LNCAP (cell line): ENCODE measurements around the gene HCAR3.

Source experiments
- TF ChIP-seq, protein P1 (sequence below): fragments of 450-650 bp; IDR thresholded peaks from 2 replicates; pipeline ENCODE4 v1.5.1; 2017; ENCODE audit warnings: mild to moderate bottlenecking

HCAR3 gene

GRCh38 chr12:122743895-122744525, 27.4 kb upstream of the HCAR3 start:
- TF ChIP-seq, protein P1, sequence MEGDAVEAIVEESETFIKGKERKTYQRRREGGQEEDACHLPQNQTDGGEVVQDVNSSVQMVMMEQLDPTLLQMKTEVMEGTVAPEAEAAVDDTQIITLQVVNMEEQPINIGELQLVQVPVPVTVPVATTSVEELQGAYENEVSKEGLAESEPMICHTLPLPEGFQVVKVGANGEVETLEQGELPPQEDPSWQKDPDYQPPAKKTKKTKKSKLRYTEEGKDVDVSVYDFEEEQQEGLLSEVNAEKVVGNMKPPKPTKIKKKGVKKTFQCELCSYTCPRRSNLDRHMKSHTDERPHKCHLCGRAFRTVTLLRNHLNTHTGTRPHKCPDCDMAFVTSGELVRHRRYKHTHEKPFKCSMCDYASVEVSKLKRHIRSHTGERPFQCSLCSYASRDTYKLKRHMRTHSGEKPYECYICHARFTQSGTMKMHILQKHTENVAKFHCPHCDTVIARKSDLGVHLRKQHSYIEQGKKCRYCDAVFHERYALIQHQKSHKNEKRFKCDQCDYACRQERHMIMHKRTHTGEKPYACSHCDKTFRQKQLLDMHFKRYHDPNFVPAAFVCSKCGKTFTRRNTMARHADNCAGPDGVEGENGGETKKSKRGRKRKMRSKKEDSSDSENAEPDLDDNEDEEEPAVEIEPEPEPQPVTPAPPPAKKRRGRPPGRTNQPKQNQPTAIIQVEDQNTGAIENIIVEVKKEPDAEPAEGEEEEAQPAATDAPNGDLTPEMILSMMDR = no peak

DNA sequence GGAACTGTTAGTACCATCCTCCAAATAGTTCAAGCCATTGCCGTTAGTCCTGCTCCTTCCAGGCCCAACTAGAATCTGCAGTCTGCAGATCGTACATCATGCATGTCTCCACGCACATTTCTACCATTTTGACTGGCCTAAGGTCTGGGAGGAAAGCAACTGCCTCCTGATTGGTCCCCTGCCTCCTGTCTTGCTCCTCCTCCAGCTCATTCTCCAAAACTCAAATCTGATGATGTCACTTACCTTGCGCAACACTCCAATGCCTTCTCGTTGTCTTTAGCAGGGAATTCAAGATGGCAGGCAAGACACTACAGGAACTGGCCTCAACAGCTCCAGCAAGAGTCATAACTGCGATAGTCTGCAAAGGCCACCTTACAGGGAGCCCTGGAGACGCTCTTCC, 23.7 kb upstream of the HCAR3 start:
- TF ChIP-seq, protein P1 = no peak

DNA sequence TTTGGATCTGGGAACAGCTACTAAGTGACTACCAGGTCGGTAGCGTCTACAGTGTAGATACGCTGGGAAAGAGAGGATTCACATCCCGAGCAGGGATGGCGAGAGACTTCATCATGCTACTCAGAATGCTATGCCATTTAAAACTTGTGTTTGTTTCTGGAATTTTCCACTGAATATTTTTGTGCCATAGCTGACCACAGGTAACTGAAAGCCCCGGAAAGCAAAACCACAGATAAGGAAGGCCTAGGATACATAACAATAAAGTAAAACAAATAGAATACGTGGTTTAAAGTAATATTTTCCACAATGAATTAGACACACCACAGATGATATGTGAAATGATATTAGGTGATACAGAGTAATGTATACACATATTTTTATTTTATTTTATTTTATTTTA, 22.0 kb upstream of the HCAR3 start:
- TF ChIP-seq, protein P1 = no peak

- TF ChIP-seq, protein P1 = no peak
Measured at GRCh38 chr12:122732611-122733010, 16.0 kb upstream of the HCAR3 start.

DNA sequence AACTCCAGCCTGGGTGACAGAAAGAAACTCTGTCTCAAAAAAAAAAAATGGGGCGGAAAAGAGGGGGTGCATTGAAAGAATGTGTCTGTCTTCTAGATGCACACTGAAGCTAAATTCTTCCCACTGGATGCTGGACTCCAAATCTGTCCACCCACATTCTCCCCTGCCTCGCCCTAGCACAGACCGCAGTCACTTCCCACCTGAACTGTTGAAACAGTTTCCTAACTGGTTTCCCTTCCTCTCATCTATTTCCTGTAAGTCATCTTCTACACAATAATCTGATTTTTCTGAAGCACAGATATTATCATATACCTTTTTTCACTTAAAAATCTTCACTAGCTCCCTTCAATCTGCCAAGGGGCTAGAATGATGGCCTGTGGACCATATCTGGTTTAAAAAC, 15.6 kb upstream of the HCAR3 start:
- TF ChIP-seq, protein P1 = no peak

DNA sequence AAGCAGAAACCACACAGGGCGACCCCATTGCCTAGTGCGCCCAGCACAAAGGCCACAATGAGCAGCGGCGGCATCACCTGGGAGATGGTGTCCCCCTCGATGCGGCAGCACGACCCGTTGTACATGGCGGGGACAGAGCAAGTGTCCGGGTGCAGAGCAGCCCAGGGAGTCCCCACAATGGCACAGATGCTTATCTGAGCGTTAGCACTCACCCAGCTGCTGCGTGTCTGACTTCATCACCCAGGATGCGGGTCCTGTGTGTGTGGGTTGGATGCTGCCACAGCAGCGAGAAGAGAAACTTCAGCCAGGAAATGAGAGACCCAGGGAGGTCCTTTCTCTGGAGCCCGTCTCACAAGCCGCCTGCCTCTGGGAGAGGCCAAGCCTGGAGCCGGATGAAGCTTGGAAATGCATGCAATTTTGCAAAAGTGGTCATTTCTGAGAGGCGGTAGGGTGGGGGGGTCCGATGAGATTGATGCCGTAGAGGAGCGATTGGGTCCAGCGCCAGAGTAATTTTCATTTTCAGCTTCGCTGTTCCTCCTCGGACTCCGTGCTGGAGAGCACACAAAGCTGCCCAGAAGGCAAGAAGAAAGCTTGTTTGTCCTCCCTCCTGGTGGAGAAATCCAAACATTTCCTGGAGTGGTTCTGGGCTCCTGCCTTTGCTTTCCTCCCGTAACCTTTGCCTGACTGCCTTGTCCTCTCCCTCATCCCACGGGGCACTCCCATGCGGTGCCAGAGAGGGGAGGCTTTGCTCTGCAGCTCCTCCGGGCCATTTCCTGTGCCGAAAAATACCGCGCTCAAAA, 13.8 kb upstream of the HCAR3 start, which contains the start of gene HCAR1:
Gene HCAR1 (minus strand): TSS at position 630 of the 800 bp plus-strand sequence. CDS start 505 bp downstream, at position 125.
- TF ChIP-seq, protein P1 = no peak

DNA sequence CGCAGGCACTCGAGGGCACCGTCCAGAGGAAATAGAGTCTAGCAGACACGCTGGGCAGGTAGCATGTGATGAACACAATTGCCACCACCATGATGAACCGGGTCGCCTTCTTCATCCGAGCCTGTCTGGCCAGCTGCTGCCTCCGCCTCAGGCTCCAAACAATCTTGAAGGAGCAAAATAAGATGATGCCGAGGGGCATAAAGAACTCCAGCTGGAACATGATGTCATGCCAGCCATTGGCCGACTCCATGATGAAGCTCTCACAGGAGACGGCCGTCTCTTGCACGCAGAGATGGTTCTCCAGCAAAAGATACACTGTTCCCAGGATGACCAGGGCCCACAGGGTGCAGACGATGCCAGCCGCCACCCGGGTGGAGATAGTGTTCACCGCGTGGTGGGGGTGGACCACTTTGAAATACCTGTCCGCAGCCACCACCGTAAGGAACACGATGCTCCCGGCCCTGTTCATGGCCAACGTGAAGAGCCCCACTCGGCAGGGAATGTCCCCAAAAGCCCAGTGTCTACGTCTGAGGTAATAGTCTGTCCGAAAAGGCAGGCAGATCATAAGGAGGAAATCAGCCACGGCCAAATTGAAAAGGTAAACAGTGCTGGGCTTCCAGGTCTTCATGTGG, 13.1 kb upstream of the HCAR3 start:
- TF ChIP-seq, protein P1 = no peak
